Ascending aorta (tissue), 2 donors: ENCODE measurements around the gene FAM131C. TPM values are rescaled to one million over a fixed set of nuclear protein-coding genes. Genes with fewer than 3 reads are reported as not detected.

Experiments used
- DNase-seq, 2 donors: peaks; one replicate each; pipeline ENCODE4 v3.0.0-alpha.2; 2019; ENCODE audit warnings: low spot score in 2 of 2
- H3K27ac ChIP-seq, 2 donors: fragments of 200-600 bp; sonication (generic); one replicate each; pipeline ENCODE4 v1.5.1; 2016 to 2017; ENCODE audit warnings: mild to moderate bottlenecking in 1 of 2
- H3K27me3 ChIP-seq: fragments of 200-600 bp; sonication (generic); one replicate; pipeline ENCODE4 v1.5.1; 2017
- H3K36me3 ChIP-seq, 2 donors: fragments of 200-600 bp; sonication (generic); one replicate each; pipeline ENCODE4 v1.5.1; 2016
- H3K4me1 ChIP-seq, 2 donors: fragments of 200-600 bp; sonication (generic); one replicate each; pipeline ENCODE4 v1.5.1; 2016 to 2017; ENCODE audit warnings: mild to moderate bottlenecking in 1 of 2
- H3K4me3 ChIP-seq, 2 donors: fragments of 200-600 bp; sonication (generic); one replicate each; pipeline ENCODE4 v1.5.1; 2016 to 2017; ENCODE audit warnings: mild to moderate bottlenecking in 1 of 2
- H3K9me3 ChIP-seq, 2 donors: fragments of 200-600 bp; sonication (generic); one replicate each; pipeline ENCODE4 v1.5.1; 2016
- intact Hi-C: fragments of 100-400 bp; cut with DNase I; formaldehyde crosslinking; loops from one replicate; pipeline ENCODE4 v1.15.1; 2023
- total RNA-seq: library from RNA; depleted of rRNA; stranded (reverse); fragments of >200 nt; gene quantifications from one replicate; pipeline ENCODE4 v1.1.0, GENCODE V29; 2016
- TF ChIP-seq, protein P1 (sequence below), 3 experiments: fragments of 200-600 bp in 2 of 3; fragments of 450-650 bp in 1 of 3; sonication (generic) in 2 of 3; IDR thresholded peaks; one replicate each; pipeline ENCODE4 v1.5.1; 2016 to 2019; ENCODE audit warnings: antibody characterized with exemption in 3 of 3, mild to moderate bottlenecking in 1 of 3, moderate library complexity in 1 of 3

The FAM131C gene
- total RNA-seq, 1 donor from 2014 or later, result 0.21 TPM

DNA sequence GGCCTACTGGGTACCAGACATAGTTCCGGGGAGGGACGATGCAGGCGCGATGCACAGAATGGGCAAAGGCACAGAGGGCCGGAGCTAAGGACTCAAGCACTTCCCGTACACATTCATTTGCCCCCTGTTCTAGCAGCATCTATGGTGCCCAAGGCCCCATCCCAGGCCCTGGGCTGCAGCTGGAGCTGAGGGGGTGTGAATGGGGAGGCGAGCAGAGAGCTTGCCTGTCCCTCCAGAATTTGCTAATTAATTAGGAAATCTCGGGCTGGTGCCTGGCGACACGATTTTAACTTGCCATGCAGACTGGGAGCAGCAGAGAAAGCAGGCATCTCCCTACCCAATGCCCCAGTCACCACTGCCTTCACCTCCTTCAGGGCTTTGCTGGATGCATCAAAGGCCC, 46.5 kb upstream of the FAM131C start:
- Histone ChIP-seq H3K4me1 (no peaks in the 10 kb centered on the region), H3K4me3 (no peak overlapping the region), H3K36me3 (peaks cover 9 to 18% of the 10 kb centered on the region in 2 donors), H3K27me3 (no peaks in the 10 kb centered on the region), H3K9me3 (no peaks in the 10 kb centered on the region), H3K27ac (no peak overlapping the region)
- TF ChIP-seq, protein P1, sequence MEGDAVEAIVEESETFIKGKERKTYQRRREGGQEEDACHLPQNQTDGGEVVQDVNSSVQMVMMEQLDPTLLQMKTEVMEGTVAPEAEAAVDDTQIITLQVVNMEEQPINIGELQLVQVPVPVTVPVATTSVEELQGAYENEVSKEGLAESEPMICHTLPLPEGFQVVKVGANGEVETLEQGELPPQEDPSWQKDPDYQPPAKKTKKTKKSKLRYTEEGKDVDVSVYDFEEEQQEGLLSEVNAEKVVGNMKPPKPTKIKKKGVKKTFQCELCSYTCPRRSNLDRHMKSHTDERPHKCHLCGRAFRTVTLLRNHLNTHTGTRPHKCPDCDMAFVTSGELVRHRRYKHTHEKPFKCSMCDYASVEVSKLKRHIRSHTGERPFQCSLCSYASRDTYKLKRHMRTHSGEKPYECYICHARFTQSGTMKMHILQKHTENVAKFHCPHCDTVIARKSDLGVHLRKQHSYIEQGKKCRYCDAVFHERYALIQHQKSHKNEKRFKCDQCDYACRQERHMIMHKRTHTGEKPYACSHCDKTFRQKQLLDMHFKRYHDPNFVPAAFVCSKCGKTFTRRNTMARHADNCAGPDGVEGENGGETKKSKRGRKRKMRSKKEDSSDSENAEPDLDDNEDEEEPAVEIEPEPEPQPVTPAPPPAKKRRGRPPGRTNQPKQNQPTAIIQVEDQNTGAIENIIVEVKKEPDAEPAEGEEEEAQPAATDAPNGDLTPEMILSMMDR (IDR thresholded peaks at IDR 0.05), result no peak
- no peak for DNase-seq
- intact Hi-C loops, result no loop called here

DNA sequence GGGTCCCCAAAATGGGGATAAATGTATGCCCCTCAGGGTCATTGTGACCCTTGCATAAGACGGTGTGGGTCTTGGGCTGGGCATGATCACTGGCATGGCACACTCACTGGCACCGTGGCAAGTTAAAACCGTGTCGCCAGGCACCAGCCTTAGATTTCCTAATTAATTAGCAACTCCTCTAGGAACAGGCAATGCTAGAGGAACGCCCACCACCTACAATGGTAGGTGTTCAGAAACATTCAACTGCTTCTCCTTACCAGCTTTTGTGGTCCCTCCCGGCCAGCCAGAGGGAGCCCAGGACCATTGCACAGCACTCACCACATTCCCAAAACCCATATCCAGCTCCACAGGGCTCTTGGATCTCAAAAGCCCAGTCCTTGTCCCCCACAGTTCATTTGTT, 46.1 kb upstream of the FAM131C start:
- Histone ChIP-seq H3K9me3 (no peaks in the 10 kb centered on the region), H3K27ac (no peak overlapping the region), H3K36me3 (peaks cover 6 to 14% of the 10 kb centered on the region in 2 donors), H3K4me1 (no peaks in the 10 kb centered on the region), H3K27me3 (no peaks in the 10 kb centered on the region), H3K4me3 (no peak overlapping the region)
- DNase-seq, result no peak
- TF ChIP-seq, protein P1 (IDR thresholded peaks at IDR 0.05), result no peak
- intact Hi-C loops, result no loop called here

DNA sequence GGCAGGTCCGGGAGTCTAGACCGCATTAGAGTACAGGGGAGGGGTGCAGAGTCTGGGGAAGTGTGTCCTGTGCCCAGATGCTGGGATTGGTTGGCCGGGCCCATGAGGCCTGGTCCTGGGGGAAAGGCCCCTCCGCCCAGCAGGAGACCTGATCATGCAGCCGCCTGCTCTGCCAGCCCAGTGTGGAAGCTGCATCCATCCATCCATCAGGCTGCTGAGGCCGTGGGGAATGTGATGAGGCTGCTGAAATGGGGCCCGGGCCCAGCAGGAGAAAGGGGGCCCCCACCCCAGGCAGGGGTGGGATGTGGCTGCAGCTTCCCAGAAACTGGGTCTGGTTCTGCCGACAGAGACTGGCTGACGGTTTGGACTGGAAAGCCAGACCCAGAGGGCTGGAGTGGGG, 45.3 kb upstream of the FAM131C start:
- H3K4me3 ChIP-seq, result no peak overlapping the region
- no peak for DNase-seq
- intact Hi-C loops, result no loop called here
- no peaks in the 10 kb centered on the region for H3K27me3 ChIP-seq
- H3K4me1 ChIP-seq, result no peaks in the 10 kb centered on the region
- H3K9me3 ChIP-seq, result no peaks in the 10 kb centered on the region
- H3K27ac ChIP-seq, result no peak overlapping the region
- TF ChIP-seq, protein P1 (IDR thresholded peaks at IDR 0.05), result no peak
- peaks cover 3 to 6% of the 10 kb centered on the region in 2 donors for H3K36me3 ChIP-seq

DNA sequence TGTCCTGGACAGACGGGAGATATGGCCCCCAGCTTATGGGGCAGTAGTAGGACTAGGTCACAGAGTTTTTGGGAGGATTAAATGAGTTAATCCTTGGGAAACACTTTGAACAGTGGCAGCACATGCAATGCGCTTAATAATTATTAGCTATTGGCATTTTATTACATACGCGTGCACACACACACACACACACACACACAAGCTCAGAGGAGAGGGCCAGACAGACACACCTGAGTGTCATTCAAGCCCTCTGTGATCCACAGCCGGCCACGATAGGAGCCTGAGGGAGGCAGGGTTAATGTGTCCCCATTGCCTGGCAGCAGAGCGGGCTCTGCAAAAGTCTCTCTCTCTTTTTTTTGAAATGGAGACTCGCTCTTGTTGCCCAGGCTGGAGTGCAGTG, 44.5 kb upstream of the FAM131C start:
- no peaks in the 10 kb centered on the region for H3K9me3 ChIP-seq
- intact Hi-C loops, result no loop called here
- no peak overlapping the region for H3K27ac ChIP-seq
- H3K4me3 ChIP-seq, result no peak overlapping the region
- no peaks in the 10 kb centered on the region for H3K4me1 ChIP-seq
- H3K27me3 ChIP-seq, result no peaks in the 10 kb centered on the region
- TF ChIP-seq, protein P1 (IDR thresholded peaks at IDR 0.05), result no peak
- peaks cover 0 to under 1% of the 10 kb centered on the region in 2 donors for H3K36me3 ChIP-seq
- DNase-seq, result no peak

DNA sequence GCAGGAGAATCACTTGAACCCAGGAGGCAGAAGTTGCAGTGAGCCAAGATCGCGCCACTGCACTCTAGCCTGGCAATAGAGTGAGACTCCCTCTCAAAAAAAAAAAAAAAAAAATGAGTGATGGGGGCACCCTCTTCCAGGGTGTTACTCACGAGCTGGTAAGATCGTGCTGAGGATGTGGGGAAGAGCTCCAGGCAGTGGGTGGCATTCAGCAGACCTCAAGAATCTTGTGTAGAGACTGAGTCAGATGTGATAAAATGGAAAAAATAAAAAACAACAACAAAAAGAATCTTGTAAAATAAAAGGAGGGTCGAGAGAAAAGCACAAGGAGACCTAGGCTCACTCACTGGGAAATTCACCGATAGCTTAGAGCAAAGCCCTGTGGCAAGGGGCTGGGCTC, 43.9 kb upstream of the FAM131C start:
- intact Hi-C loops, result no loop called here

More for the DNA sequence above, 43.9 kb upstream of the FAM131C start:
- Histone ChIP-seq H3K27ac (no peak overlapping the region), H3K36me3 (no peaks in the 10 kb centered on the region), H3K9me3 (no peaks in the 10 kb centered on the region), H3K27me3 (no peaks in the 10 kb centered on the region), H3K4me3 (no peak overlapping the region), H3K4me1 (no peaks in the 10 kb centered on the region)
- TF ChIP-seq, protein P1 (IDR thresholded peaks at IDR 0.05), result no peak
- no peak for DNase-seq
